OCI-LY7 (cell line): ENCODE measurements around the gene COL15A1. TPM values are rescaled to one million over a fixed set of nuclear protein-coding genes. Genes with fewer than 3 reads are reported as not detected.

Source experiments
- BruUV-seq: library from RNA; stranded (reverse); fragments of 400-500 nt; replicated peaks from 2 replicates; lab custom pipeline; 2021; lab: Mats Ljungman, UMichigan
- CTCF ChIA-PET: fragments of 300-600 bp; sonication (Branson Sonifier 250); formaldehyde crosslinking; loops from one replicate; lab custom pipeline; 2022; ENCODE audit warnings: antibody characterized with exemption; ENCODE audit not compliant: unreplicated experiment; lab: Charles Lee
- POLR2A ChIA-PET: fragments of 300-600 bp; sonication (Branson Sonifier 250); formaldehyde crosslinking; loops from one replicate; lab custom pipeline; 2022; ENCODE audit warnings: antibody characterized with exemption; lab: Charles Lee
- DNase-seq: peaks from one replicate; pipeline ENCODE4 v3.0.0-alpha.2; 2015; ENCODE audit warnings: low spot score
- H2AFZ ChIP-seq: fragments of 200-600 bp; sonication (generic), shearing (Covaris generic); 2 replicates; pipeline ENCODE4 v1.6.1; 2014; ENCODE audit warnings: mild to moderate bottlenecking, antibody characterized with exemption, low read length, moderate library complexity
- H3K27ac ChIP-seq: fragments of 200-600 bp; sonication (generic); 2 replicates; pipeline ENCODE4 v1.5.1; 2014; ENCODE audit warnings: mixed run types, low read depth, mild to moderate bottlenecking, moderate library complexity, low read length, inconsistent platforms; ENCODE audit not compliant: poor library complexity, severe bottlenecking
- H3K36me3 ChIP-seq: fragments of 200-600 bp; sonication (generic); 2 replicates; pipeline ENCODE4 v1.6.1; 2014; ENCODE audit warnings: mild to moderate bottlenecking, antibody characterized with exemption, low read length, moderate library complexity, mixed read lengths; ENCODE audit not compliant: insufficient read depth
- H3K4me1 ChIP-seq: fragments of 200-600 bp; sonication (generic); 2 replicates; pipeline ENCODE4 v1.5.1; 2014; ENCODE audit warnings: mild to moderate bottlenecking, low read length; ENCODE audit not compliant: insufficient read depth, poor library complexity, severe bottlenecking
- H3K4me2 ChIP-seq: fragments of 200-600 bp; sonication (generic); 2 replicates; pipeline ENCODE4 v1.6.1; 2014; ENCODE audit warnings: mild to moderate bottlenecking, low read length
- H3K4me3 ChIP-seq: fragments of 200-600 bp; sonication (generic); 2 replicates; pipeline ENCODE4 v1.5.1; 2014; ENCODE audit warnings: mild to moderate bottlenecking, low read depth, low read length; ENCODE audit not compliant: poor library complexity, severe bottlenecking
- H3K79me2 ChIP-seq: fragments of 200-600 bp; sonication (generic); 2 replicates; pipeline ENCODE4 v1.6.1; 2016; ENCODE audit warnings: low read depth, mild to moderate bottlenecking, low read length, moderate library complexity, mixed read lengths; ENCODE audit not compliant: insufficient read depth
- H3K9me2 ChIP-seq: fragments of 200-600 bp; sonication (generic); 2 replicates; pipeline ENCODE4 v1.6.1; 2016; ENCODE audit warnings: mild to moderate bottlenecking, low read length, mixed read lengths; ENCODE audit not compliant: insufficient read depth
- H3K9me3 ChIP-seq: fragments of 200-600 bp; sonication (generic); 2 replicates; pipeline ENCODE4 v1.6.1; 2014; ENCODE audit warnings: mild to moderate bottlenecking, mixed run types, low read length, mixed read lengths
- H4K20me1 ChIP-seq: fragments of 200-600 bp; sonication (generic); 2 replicates; pipeline ENCODE4 v1.6.1; 2014; ENCODE audit warnings: mild to moderate bottlenecking, antibody characterized with exemption, low read length, moderate library complexity, mixed read lengths; ENCODE audit not compliant: insufficient read depth
- CTCF ChIP-seq: fragments of 200-600 bp; sonication (generic); conservative IDR thresholded peaks from 2 replicates; pipeline ENCODE4 v1.5.1; 2014; ENCODE audit warnings: mild to moderate bottlenecking, antibody characterized with exemption, low read length, moderate library complexity, mixed read lengths
- EZH2phosphoT487 ChIP-seq: fragments of 200-600 bp; sonication (generic); IDR thresholded peaks from 2 replicates; pipeline ENCODE4 v1.6.1; 2018; ENCODE audit warnings: low read depth, borderline replicate concordance, mild to moderate bottlenecking, mixed run types, antibody characterized with exemption, low read length, moderate library complexity, mixed read lengths
- intact Hi-C: fragments of 100-400 bp; cut with micrococcal nuclease; formaldehyde crosslinking; loops from one replicate; pipeline ENCODE4 v1.10.0; 2022; ENCODE audit not compliant: unreplicated experiment
- total RNA-seq, 2 experiments: library from RNA; depleted of rRNA in 1 of 2; stranded (reverse); fragments of >200 nt in 1 of 2; shearing (Covaris generic) in 1 of 2; gene quantifications; 2 replicates each; pipeline ENCODE4 v1.2.3, GENCODE V29; 2014 to 2022

The COL15A1 gene
- total RNA-seq, 2 experiments from 2014 or later, result not detected

- Histone ChIP-seq H3K79me2 (no peaks in the 10 kb centered on the region), H3K4me2 (no peak overlapping the region), H3K9me2 (no peaks in the 10 kb centered on the region), H3K4me1 (no peaks in the 10 kb centered on the region), H3K4me3 (no peak overlapping the region), H3K36me3 (no peaks in the 10 kb centered on the region), H4K20me1 (no peaks in the 10 kb centered on the region), H3K9me3 (no peaks in the 10 kb centered on the region), H3K27ac (no peak overlapping the region), H2AFZ (no peak overlapping the region)
- no peak for DNase-seq
- ChIA-PET CTCF (no interaction called here), POLR2A (no interaction called here)
- intact Hi-C loops, result no loop called here
- TF ChIP-seq CTCF (no peak), EZH2phosphoT487 (no peak)
- BruUV-seq, result no TSS peak
Observed at GRCh38 chr9:98921732-98922131, 22.0 kb upstream of the COL15A1 start.

GRCh38 chr9:98922721-98923435 lies 20.8 kb upstream of the COL15A1 start:
- Histone ChIP-seq H3K36me3 (no peaks in the 10 kb centered on the region), H3K27ac (no peak overlapping the region), H3K79me2 (no peaks in the 10 kb centered on the region), H3K9me3 (no peaks in the 10 kb centered on the region), H3K4me2 (no peak overlapping the region), H3K9me2 (no peaks in the 10 kb centered on the region), H4K20me1 (no peaks in the 10 kb centered on the region), H3K4me1 (no peaks in the 10 kb centered on the region), H3K4me3 (no peak overlapping the region), H2AFZ (no peak overlapping the region)
- DNase-seq, result no peak
- no TSS peak for BruUV-seq
- intact Hi-C loops, result no loop called here
- ChIA-PET CTCF (no interaction called here), POLR2A (interaction anchor here (0.7 kb wide), 1 partner anchor 14 kb away, joined by 4 read pairs; no protein-coding TSS in a partner anchor)
- TF ChIP-seq EZH2phosphoT487 (no peak), CTCF (no peak)
